ENCODE measurements around the gene GPR17. TPM values are rescaled to one million over a fixed set of nuclear protein-coding genes. Genes with fewer than 3 reads are reported as not detected.

GPR17 gene
- total and polyA plus RNA-seq, 9 of the 15 experiments (the other 6 are each of a cell fraction or from before 2014, with no cell fraction given), result not detected

GRCh38 chr2:127646487-127647241, 711 bp downstream of the GPR17 start (continued):
- TF ChIP-seq CHD7 (IDR thresholded peaks at IDR 0.05; ENCODE audit: low read depth, low read length) (no peak), ZNF668 (CRISPR knock-in tag; IDR thresholded peaks at IDR 0.05) (no peak), NFIC (IDR thresholded peaks at IDR 0.05) (no peak), ETV5 (CRISPR knock-in tag; IDR thresholded peaks at IDR 0.05; ENCODE audit: low read depth) (no peak), ETV6 (IDR thresholded peaks at IDR 0.05; ENCODE audit: borderline replicate concordance in 1 of 2, low read depth in 2 of 2, low read length in 1 of 2) (no peak), ETV6 (CRISPR knock-in tag; IDR thresholded peaks at IDR 0.05; ENCODE audit: borderline replicate concordance) (no peak), TSC22D4 (tag; IDR thresholded peaks at IDR 0.05) (no peak), SMARCB1 (IDR thresholded peaks at IDR 0.05; ENCODE audit: insufficient read length, low read depth) (no peak), ZNF316 (IDR thresholded peaks at IDR 0.05) (no peak), SRSF1 (IDR thresholded peaks at IDR 0.05; ENCODE audit: low read depth, low read length) (no peak), PATZ1 (CRISPR knock-in tag; IDR thresholded peaks at IDR 0.05; ENCODE audit: borderline replicate concordance) (no peak), GABPB2 (CRISPR knock-in tag; conservative IDR thresholded peaks at IDR 0.05) (no peak), SMC3 (conservative IDR thresholded peaks at IDR 0.05; ENCODE audit: insufficient read depth, low read depth, low read length) (no peak)

Data from K562 (cell line).